GM13977 (cell line): ENCODE results near the gene SMIM21.

Experiments used
- DNase-seq: peaks from one replicate; pipeline ENCODE4 v3.0.0; 2012; ENCODE audit warnings: low spot score
- in situ Hi-C: fragments of 300-500 bp; cut with MboI; formaldehyde crosslinking; loops from one replicate; pipeline ENCODE4 v1.12.0; 2022; ENCODE audit warnings: low sequenced_read_pairs, low pct_unique_long_range_greater_than_20kb, mixed read lengths, inconsistent platforms; ENCODE audit not compliant: unreplicated experiment
- TF ChIP-seq, protein P1 (sequence below): IDR thresholded peaks from 2 replicates; pipeline ENCODE4 v1.5.1; 2012; ENCODE audit warnings: mild to moderate bottlenecking, control low read depth; ENCODE audit not compliant: insufficient read depth; ENCODE audit errors: extremely low read depth, missing control alignments

The SMIM21 gene

GRCh38 chr18:75395137-75395536 lies 32.4 kb downstream of the SMIM21 start:
- in situ Hi-C loops: no loop called here
- no peak for DNase-seq
- TF ChIP-seq, protein P1, sequence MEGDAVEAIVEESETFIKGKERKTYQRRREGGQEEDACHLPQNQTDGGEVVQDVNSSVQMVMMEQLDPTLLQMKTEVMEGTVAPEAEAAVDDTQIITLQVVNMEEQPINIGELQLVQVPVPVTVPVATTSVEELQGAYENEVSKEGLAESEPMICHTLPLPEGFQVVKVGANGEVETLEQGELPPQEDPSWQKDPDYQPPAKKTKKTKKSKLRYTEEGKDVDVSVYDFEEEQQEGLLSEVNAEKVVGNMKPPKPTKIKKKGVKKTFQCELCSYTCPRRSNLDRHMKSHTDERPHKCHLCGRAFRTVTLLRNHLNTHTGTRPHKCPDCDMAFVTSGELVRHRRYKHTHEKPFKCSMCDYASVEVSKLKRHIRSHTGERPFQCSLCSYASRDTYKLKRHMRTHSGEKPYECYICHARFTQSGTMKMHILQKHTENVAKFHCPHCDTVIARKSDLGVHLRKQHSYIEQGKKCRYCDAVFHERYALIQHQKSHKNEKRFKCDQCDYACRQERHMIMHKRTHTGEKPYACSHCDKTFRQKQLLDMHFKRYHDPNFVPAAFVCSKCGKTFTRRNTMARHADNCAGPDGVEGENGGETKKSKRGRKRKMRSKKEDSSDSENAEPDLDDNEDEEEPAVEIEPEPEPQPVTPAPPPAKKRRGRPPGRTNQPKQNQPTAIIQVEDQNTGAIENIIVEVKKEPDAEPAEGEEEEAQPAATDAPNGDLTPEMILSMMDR: no peak

DNA sequence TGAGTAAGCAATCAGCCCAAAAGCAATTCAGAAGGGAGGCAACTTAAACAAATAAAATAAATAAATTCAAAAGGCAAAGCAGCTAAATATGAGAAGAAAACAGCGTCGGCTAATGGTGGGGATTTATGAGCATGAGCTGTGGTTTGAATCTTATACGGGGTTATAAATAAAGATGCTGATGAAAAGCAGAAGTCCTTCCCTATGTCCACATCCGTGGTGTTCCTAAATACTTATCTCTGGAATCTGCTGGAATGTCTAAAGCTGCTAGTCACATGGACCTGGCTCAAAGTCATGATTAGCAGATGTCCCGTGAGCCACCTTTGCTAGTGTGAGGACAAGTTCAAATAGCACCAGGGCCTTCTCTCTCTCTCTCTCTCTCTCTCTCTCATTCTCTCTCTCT lies 33.8 kb downstream of the SMIM21 start:
- TF ChIP-seq, protein P1: no peak
- in situ Hi-C loops: no loop called here
- no peak for DNase-seq

DNA sequence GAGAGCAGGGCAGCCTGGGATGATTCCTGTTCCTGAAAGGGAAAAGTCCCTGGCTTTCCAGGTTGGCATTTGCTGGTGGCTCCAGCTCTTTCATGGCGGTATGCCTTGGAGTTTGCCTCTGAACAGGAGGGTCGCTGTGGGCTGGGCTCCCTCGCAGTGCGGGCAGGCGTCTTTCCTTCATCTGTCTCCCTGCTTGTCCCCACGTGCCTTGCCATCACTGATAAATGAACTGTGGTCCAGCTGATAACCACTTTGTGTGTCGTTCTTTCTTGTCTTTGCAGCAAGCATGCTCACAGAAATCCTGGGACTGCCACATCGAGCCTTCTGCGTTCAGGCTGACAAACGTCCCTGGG lies 35.3 kb downstream of the SMIM21 start:
- DNase-seq: no peak

DNA sequence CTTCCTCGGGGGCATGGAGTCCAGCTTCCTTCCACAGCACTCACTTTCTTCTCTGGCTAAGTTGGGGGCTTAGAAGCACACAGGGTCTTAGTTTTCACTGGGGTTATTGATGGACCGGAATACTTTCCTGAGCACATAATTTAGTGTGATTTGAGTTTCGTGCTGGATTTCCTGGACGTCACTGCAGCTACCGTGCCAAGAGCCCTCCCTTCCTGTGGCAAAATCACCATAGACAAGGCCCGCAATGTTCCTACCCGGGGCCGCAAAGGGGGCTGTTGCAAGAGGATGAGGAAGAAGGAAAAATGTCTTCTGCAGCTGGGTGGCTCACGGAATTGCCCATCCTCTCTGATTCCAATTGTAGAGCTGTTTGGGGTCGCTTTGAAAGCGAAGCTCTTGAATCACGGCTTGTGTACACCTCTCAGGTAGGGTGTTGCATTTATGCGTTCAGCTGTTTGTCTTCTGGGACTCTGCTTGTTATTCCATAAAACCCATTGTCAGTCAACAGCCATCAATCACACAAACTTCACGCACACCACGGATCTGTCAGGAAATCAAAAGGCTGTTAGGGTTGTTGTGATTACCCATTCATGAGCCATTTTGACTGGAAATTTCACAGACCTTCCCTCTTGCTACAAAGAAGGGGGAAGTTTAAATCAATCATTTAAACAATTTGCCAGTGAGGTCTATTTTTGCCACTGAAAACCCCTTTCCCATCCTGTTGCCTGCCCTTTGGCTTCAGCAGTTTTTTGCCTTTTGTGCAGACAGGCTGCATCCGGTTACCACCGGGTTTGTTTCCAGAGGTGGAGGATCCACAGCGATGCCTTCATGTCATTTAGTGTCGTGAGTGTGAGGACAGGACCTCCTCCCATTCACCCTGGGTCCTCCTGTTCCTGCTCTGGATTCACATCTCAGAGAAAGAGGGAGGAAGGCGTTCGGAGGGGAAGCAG lies 36.0 kb downstream of the SMIM21 start:
- in situ Hi-C loops: no loop called here
- DNase-seq: no peak
- TF ChIP-seq, protein P1: no peak

More for the DNA sequence above, 35.3 kb downstream of the SMIM21 start:
- TF ChIP-seq, protein P1: no peak
- in situ Hi-C loops: no loop called here

DNA sequence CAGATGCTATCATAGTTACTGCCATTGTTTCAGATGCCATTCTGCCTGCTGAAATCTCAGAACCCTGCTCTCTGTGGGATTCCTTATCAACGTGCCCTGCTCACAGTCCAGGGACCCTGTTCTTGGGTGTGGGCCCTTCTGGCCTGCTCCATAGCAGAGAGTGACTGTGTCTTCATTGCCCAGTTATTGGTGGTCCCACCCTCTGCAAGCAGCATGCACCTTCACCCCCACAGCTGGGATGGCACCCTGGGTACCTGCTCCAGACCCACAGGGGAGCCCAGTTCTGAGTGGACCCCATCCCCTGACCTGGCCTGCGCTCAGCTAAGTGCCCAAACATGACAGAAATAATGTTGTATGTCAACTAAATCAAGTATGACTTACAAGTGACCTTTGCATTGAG lies 36.6 kb downstream of the SMIM21 start:
- in situ Hi-C loops: no loop called here
- TF ChIP-seq, protein P1: no peak
- DNase-seq: no peak

GRCh38 chr18:75384144-75384543 lies 43.4 kb downstream of the SMIM21 start:
- TF ChIP-seq, protein P1: no peak
- DNase-seq: no peak
- in situ Hi-C loops: no loop called here
